ENCODE data around the gene MINDY4.

Gene MINDY4

GRCh38 chr7:30796105-30796869, 25.1 kb downstream of the MINDY4 start:
- H3K27me3 Mint-ChIP-seq (ENCODE audit: low read depth): peaks cover 3% of the 10 kb centered on the region
- H3K4me1 Mint-ChIP-seq: peaks cover 25% of the 10 kb centered on the region
- no peak for TF ChIP-seq CTCF (IDR thresholded peaks at IDR 0.05; ENCODE audit: unreplicated experiment in 3 of 3)
- H3K36me3 Mint-ChIP-seq (ENCODE audit: low read depth): no peaks in the 10 kb centered on the region
- no peaks in the 10 kb centered on the region for H3K9me3 Mint-ChIP-seq
- H3K4me3 Mint-ChIP-seq: no peak overlapping the region
- peak overlapping the region; percentile 62 to 89 (median 87) for H3K27ac Mint-ChIP-seq

- no peak for TF ChIP-seq CTCF (IDR thresholded peaks at IDR 0.05; ENCODE audit: unreplicated experiment in 3 of 3)
- peaks cover 1% of the 10 kb centered on the region for H3K36me3 Mint-ChIP-seq (ENCODE audit: low read depth)
These were observed 26.2 kb downstream of the MINDY4 start for GRCh38 chr7:30797176-30798040.

GRCh38 chr7:30799206-30799975, 28.2 kb downstream of the MINDY4 start:
- no peaks in the 10 kb centered on the region for H3K9me3 Mint-ChIP-seq
- no peak for TF ChIP-seq CTCF (IDR thresholded peaks at IDR 0.05; ENCODE audit: unreplicated experiment in 3 of 3)
- H3K4me1 Mint-ChIP-seq: peaks cover 25% of the 10 kb centered on the region

More at GRCh38 chr7:30797176-30798040, 26.2 kb downstream of the MINDY4 start:
- H3K27ac Mint-ChIP-seq: peak overlapping the region; percentile 62 to 87 (median 79)
- H3K9me3 Mint-ChIP-seq: no peaks in the 10 kb centered on the region
- H3K4me3 Mint-ChIP-seq: no peak overlapping the region
- H3K4me1 Mint-ChIP-seq: peaks cover 25% of the 10 kb centered on the region
- peaks cover 3% of the 10 kb centered on the region for H3K27me3 Mint-ChIP-seq (ENCODE audit: low read depth)

GRCh38 chr7:30799976-30800661, 28.9 kb downstream of the MINDY4 start:
- H3K4me1 Mint-ChIP-seq: peaks cover 25% of the 10 kb centered on the region
- H3K36me3 Mint-ChIP-seq (ENCODE audit: low read depth): peaks cover 16% of the 10 kb centered on the region
- TF ChIP-seq CTCF (IDR thresholded peaks at IDR 0.05; ENCODE audit: unreplicated experiment in 3 of 3): no peak
- no peak overlapping the region for H3K4me3 Mint-ChIP-seq
- H3K27ac Mint-ChIP-seq: peak overlapping the region in 1 of 3 experiments; percentile 16
- H3K27me3 Mint-ChIP-seq (ENCODE audit: low read depth): no peaks in the 10 kb centered on the region
- H3K9me3 Mint-ChIP-seq: no peaks in the 10 kb centered on the region

More at GRCh38 chr7:30799206-30799975, 28.2 kb downstream of the MINDY4 start:
- H3K4me3 Mint-ChIP-seq: no peak overlapping the region
- H3K27ac Mint-ChIP-seq: peak overlapping the region in 1 of 3 experiments; percentile 16
- H3K27me3 Mint-ChIP-seq (ENCODE audit: low read depth): no peaks in the 10 kb centered on the region
- H3K36me3 Mint-ChIP-seq (ENCODE audit: low read depth): peaks cover 13% of the 10 kb centered on the region

- H3K27me3 Mint-ChIP-seq (ENCODE audit: low read depth): no peaks in the 10 kb centered on the region
- H3K4me1 Mint-ChIP-seq: peaks cover 20% of the 10 kb centered on the region
- H3K27ac Mint-ChIP-seq: no peak overlapping the region
- H3K36me3 Mint-ChIP-seq (ENCODE audit: low read depth): peaks cover 16% of the 10 kb centered on the region
- TF ChIP-seq CTCF (IDR thresholded peaks at IDR 0.05; ENCODE audit: unreplicated experiment in 3 of 3): peak; percentile 68 to 73 (median 72)
- H3K4me3 Mint-ChIP-seq: no peak overlapping the region
- H3K9me3 Mint-ChIP-seq: no peaks in the 10 kb centered on the region
These were observed 29.6 kb downstream of the MINDY4 start for GRCh38 chr7:30800785-30801252.

All from nephron (organoid).